Fibroblast of villous mesenchyme (primary cell): ENCODE results near the gene SLC27A1. TPM values are rescaled to one million over a fixed set of nuclear protein-coding genes. Genes with fewer than 3 reads are reported as not detected.

Source experiments
- DNase-seq: peaks from one replicate; pipeline ENCODE4 v3.0.0-alpha.2; 2010; ENCODE audit warnings: low read depth
- H3K4me3 ChIP-seq: 2 replicates; pipeline ENCODE4 v1.5.1; 2011; ENCODE audit warnings: low read depth, mild to moderate bottlenecking, low read length
- CTCF ChIP-seq: IDR thresholded peaks from 2 replicates; pipeline ENCODE4 v1.5.1; 2012; ENCODE audit warnings: low read depth, mild to moderate bottlenecking, low read length; ENCODE audit not compliant: insufficient read depth
- total RNA-seq: library from RNA; depleted of rRNA; stranded (reverse); fragments of >200 nt; gene quantifications from 2 replicates; pipeline ENCODE4 v1.2.3, GENCODE V29; 2012

Gene SLC27A1
- total RNA-seq, 1 donor = 10.8 TPM

- no peak for TF ChIP-seq CTCF
- H3K4me3 ChIP-seq = no peak overlapping the region
- DNase-seq = no peak
Observed at GRCh38 chr19:17529239-17530158, 59.2 kb downstream of the SLC27A1 start.

GRCh38 chr19:17530586-17530985 lies 60.3 kb downstream of the SLC27A1 start:
- TF ChIP-seq CTCF = no peak
- no peak for DNase-seq

GRCh38 chr19:17532116-17532515 lies 61.8 kb downstream of the SLC27A1 start:
- H3K4me3 ChIP-seq = no peak overlapping the region
- no peak for TF ChIP-seq CTCF

More at GRCh38 chr19:17530586-17530985, 60.3 kb downstream of the SLC27A1 start:
- no peak overlapping the region for H3K4me3 ChIP-seq

GRCh38 chr19:17532557-17532956 lies 62.2 kb downstream of the SLC27A1 start:
- H3K4me3 ChIP-seq = no peak overlapping the region
- TF ChIP-seq CTCF = no peak
- DNase-seq = no peak

More at GRCh38 chr19:17532116-17532515, 61.8 kb downstream of the SLC27A1 start:
- DNase-seq = no peak

GRCh38 chr19:17534767-17535166 lies 64.4 kb downstream of the SLC27A1 start:
- no peak for DNase-seq
- no peak for TF ChIP-seq CTCF
- no peak overlapping the region for H3K4me3 ChIP-seq

- no peak for TF ChIP-seq CTCF
- no peak for DNase-seq
- no peak overlapping the region for H3K4me3 ChIP-seq
Observed at GRCh38 chr19:17536955-17537354, 66.6 kb downstream of the SLC27A1 start.
